Right lung (tissue), 5 donors: Measurements from ENCODE around the gene LEPROT. TPM values are rescaled to one million over a fixed set of nuclear protein-coding genes. Genes with fewer than 3 reads are reported as not detected.

Experiments used
- DNase-seq, 2 donors: peaks; one replicate each; pipeline ENCODE4 v3.0.0-alpha.2; 2013
- polyA plus RNA-seq, 5 donors: library from polyadenylated mRNA; unstranded; fragments of 120-200 nt; gene quantifications; one replicate each; pipeline versions ENCODE4 v1.2.1 to v1.2.3, GENCODE V29; 2013; ENCODE audit warnings: inconsistent platforms in 1 of 5, low replicate concordance in 1 of 5; ENCODE audit not compliant: insufficient read length in 5 of 5, insufficient read depth in 1 of 5

Gene LEPROT
- polyA plus RNA-seq, 5 donors: 97.9 to 138 (median 124) TPM

- no peak for DNase-seq
Measured at GRCh38 chr1:65409314-65409713, 11.2 kb upstream of the LEPROT start.

DNA sequence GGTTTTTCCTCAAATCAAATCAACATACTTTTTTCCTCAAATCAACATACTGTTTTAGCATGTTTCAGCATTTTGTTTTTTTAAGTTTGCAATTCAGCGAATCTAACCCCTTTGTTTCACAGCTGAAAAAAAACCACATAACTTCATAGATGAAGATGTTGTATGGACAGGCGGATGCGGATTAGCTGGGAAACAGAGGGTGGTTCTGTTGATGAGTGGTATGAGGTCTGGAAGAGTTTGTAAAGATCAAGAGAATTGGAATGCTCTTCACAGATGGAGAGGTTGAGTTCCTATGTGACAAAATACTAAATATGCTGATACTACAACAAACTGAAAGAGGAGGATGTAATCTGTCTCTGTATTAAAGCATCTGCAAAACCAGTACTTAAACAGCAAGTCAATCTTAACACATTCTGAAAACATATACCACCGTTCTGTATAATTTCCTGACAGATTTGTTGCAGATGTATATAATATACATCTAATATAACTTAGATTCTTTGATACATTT is 10.6 kb upstream of the LEPROT start:
- DNase-seq: no peak

DNA sequence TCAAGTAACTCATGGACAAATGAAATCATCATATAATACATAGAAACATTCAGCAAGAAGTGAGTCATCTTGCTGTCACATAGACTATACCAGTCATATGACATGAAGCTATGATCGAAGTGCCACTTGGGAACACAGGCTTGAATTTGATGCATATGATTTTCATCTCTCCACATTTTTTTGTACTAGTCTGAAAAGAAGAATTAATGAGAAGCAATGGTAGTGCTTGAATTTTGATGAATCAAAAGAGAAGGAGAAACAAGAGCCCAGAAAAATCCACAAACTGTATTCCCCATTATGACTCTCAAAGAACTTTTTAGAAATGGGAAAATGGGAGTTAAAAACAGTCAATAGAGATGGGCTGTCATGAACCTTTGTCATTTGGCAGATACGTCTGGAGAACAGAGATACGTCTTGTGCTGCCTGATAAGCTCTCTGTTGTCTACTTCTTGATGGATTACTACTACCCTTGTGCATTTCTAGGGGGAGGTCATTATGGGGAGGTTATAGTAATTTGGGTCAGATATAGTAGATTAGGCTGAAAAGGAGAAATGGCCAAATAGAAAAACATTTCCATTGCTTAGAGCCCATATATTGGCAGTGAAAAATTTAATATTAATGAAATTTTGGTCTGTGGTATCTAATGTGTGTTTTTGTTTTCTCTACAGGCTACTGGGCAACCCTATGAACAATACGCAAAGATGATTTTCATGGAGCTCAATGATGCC is 8.0 kb upstream of the LEPROT start:
- DNase-seq: no peak

DNA sequence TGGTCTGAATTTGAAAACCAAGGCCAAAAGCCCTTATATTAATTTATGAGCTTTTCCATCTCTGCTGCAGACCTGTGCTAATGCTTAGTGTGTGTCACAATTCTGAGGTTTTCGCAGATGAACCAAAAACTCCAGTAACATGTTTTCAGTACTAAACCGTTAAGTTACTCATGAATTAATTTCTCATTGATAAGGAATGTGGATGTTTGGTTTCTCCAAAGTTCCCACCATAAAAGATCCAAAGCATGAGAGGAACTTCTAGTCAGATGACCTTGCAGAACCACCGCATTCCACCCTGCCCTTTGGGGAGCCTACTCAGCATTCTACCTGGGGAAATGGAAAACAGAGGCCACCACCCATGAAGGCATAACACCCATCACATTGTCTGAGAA is 7.5 kb upstream of the LEPROT start:
- no peak for DNase-seq

DNA sequence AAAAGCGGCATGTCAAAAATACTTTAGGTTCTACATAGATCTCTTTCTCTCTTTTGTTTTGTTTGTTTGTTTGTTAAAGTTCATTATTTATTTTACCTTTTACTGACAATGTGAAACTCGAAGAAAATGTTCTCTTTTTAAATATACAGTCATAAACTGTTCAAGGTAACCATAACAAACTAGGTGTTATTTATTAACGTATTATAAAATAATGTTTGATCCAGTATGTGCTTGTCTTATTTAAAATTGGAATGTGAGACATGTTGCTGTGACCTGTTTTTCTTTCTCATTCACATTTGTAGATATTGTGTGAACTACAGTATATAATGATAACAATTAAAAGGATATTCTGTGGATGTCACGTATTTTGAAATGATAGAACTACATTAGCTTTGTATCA is 5.9 kb upstream of the LEPROT start:
- DNase-seq: no peak

DNA sequence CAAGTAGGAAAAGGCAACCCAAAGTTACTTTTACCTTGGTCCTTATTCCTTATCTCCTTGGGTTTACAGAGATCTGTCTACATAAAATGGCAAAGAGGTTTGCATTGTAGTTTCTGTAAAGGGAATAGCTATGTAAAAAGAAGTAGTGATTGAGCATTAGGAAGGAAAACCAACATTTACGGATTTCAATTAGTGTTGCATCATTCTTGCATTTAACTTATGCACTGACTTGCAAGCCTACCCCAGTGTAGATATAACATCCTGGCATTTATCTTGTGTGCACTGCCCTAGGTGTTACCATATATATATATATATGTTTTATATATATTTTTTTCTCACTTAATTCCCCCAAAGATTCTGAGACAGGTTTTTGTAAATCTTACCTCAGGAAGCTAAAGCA is 3.7 kb upstream of the LEPROT start:
- no peak for DNase-seq

DNA sequence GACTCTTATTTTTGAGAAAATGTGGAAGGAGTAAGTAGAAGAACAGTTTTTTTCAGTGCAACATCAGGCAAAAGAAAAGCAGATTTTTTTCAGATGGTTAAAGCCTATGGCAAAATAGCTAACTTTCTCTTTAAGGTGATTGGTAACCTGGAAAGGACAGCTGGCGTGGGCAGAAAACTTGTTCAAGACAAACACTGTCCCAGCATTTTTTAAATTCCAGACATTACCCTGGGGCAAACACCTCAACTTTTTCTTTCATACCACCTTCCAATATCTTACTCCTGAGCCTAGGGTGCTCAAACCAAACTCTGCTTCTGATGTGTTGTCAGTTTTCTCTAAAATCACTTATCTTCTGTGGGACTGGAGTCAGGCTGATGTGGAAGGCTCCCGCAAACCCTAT is 2.7 kb upstream of the LEPROT start:
- no peak for DNase-seq

DNA sequence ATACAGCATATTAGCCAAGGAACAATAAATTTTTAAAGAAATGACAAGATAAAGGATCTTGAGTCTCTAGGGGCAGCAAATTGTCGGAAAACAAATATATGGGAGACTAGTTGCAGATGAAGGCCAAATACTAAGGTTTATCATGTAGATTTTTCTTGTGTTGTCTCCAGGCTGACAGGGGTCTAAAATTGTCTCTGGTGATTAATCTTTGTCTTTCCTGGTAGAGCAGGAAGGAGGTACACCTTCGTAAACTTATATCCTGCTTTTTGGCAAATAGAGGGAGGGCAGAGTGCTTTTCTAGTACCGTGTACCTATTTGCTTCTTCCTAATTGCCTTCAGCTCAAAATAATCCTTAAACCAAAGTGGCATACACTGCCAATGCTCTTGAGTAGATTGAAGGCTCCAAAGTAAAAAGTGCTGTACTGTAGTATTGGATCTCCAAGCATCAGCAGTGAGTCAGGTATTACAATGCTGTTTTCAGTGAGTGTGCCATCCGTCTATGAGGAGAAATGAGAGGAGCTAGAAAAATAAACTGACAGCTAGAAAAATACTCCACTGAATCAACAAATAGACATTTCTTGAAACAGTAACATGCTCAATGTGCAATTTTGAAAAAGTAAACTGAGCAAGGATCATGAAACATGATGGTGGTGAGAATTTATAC is 1.8 kb upstream of the LEPROT start:
- DNase-seq: no peak

DNA sequence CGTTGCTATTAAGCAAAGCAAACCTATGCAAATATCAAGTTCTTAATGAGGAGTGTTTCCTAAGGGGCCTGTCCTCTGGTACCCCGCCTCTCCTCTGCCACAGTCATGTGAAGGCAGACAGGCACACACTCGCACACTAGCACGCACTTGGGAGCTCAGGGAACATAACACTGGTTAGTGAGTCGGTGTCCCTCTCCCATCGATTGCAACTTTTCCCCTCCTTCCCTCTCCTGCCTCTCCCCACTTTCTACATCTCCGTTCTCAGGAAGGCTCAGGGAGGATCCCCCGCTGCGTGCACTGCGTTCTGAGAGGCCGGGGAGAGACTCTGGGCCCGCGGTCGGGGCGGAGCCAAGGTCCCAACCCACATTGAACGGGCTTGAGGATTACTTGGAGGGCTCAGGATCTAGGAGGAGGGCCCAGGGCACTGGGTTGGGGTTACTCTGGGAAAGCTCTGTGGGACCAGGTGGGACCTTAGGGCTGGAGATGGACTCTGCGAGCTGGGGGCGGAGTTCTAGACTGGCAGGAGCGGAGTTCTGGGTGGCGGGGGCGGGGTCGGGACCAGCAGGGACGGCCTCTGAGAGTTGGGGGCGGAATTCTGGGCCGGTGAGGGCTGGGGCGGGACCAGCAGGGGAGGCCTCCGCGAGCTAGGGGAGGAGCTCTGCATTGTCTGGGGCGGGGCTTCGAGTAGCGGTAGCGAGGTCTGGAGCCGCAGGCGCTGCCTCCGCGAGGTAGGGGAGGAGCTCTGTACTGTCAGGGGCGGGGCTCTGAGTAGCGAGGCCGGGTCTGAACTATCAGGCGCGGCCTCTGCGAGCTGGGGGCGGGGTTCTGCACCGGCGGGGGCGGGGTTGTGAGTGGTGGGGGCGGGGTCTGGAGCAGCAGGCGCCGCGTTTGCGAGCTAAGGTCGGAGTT is 533 bp upstream of the LEPROT start:
- peak; percentile 98 for DNase-seq

DNA sequence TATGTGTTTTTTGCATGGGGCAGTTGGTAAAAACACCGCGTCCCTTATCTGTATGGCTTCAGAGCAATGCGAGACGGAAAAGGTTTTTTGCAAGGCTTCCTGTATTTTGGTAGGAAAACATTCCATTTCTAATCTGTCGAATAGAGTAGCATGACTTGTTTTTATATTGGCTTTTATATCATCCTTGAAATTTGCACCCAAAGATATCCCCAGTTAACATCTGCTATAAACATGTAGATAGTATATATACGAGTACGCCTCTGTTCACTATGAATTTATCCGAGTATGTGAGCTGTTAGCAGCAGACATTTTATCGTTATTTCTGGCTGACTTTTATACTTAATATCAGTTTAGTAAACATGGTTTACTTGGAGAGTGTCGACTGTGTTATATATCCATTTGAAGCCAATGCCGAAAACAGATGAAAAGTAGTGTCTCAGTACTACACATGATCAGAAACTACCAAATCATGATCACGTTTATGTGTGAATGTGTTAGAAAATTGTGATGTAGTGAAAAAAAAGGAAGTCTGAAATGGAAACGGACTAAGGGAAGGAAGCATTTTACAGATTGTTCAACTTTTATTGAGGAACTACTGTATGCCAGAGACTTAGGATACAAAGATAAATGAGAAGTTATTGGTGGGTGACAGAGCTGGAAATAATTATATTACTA is 1.0 kb downstream of the LEPROT start:
- DNase-seq: peak in 1 of 2 donors; percentile 46

GRCh38 chr1:65422241-65423203 is 2.1 kb downstream of the LEPROT start:
- DNase-seq: no peak

DNA sequence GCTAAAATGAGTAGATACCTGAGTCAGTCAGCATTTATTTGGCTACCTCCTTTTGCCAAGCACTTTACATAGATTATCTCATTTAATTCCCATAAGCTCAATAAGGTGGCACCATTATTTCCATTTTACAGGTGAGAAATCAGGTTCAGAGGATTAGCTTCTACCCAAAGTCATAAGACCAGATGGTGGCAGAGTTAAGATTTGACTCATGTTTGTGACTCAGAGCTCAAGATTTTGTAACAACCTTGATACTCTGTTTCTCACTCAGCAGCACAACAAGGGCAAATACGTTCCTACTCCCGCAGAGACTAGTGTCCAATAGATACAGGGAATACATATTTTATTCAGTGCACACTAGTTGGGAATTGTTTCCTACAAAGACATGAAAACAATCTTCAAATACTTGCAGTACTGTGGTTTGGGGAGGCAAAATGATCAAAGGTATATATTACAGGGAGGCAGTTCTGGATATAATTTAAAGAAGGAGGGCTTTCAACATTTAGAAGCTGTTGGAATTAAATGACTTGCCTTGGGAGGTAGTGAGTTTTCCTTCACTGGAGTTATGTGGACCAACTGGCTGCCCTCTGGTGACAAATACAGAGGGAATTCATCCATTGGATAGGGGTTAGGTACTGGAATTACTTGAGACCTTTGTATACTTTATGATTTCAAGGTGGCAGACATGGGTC is 3.6 kb downstream of the LEPROT start:
- DNase-seq: no peak

GRCh38 chr1:65424573-65424889 is 4.1 kb downstream of the LEPROT start:
- DNase-seq: no peak

- no peak for DNase-seq
Measured at GRCh38 chr1:65425006-65425405, 4.5 kb downstream of the LEPROT start.

GRCh38 chr1:65425697-65426096 is 5.2 kb downstream of the LEPROT start:
- DNase-seq: no peak

DNA sequence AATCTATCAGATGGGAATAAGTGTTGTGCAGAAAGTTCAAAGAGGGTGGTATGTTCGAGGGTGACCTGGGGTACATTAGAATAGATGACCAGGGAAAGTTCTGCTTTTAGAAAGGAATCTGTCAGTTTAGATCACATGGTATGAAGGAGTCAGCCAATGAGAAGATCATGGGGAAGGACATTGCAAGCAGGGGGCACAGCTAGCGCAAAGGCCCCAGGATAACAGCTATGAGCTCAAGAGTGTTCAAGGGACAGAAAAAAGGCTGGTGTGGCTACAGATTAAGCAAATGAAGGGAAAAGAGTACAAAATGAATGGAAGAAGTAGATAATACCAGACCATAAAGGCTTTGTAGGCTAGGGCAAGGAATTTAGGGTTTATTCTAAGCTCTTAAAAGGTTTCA is 8.6 kb downstream of the LEPROT start:
- no peak for DNase-seq

- DNase-seq: no peak
Measured at GRCh38 chr1:65429806-65430205, 9.3 kb downstream of the LEPROT start.

DNA sequence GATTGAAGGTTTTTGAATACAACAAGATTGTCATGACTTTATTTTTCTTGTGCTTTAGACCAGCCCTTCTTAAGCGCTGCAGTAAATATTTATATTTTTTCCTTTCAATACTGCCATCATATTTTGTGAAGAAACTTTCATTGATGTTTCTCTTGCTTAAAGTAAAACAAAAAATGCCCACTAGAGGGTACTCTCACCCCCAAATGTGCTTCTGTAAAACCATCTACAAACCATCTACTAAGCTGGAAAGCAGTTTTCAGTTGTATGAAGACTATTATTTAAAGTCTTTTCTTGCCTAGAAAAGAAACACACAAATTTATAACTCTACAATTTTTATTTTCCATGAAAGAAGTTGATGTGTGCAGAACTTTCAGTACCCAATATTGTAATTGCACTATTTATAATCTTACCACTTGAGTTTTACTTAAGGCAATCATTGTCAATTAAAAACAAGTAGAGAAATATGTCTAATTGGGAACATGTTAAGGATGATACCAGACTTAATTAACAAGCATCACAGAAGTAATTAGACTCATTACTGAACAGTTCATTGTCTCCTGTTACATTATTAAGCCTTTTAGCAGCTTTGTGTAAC is 10.7 kb downstream of the LEPROT start:
- DNase-seq: peak; percentile 24 to 31

DNA sequence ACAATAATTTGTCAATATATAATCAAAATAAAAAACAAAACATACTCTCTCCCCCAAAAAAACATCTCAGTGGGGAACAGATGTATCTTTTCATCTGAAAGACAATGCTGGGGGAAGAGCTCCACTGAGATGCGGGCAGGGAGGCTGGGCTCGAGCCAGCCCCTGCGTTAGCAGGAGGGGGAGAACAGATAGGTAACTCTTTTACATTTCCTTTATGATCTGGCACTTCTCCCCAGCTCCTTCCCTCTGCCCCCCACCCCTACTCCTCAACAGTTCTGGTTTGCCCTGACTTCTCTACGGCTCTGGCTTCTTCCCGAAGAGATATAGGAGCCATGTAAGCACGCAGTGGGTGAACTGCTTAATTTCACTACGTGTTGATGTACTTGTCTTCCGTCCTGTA is 12.4 kb downstream of the LEPROT start:
- no peak for DNase-seq

DNA sequence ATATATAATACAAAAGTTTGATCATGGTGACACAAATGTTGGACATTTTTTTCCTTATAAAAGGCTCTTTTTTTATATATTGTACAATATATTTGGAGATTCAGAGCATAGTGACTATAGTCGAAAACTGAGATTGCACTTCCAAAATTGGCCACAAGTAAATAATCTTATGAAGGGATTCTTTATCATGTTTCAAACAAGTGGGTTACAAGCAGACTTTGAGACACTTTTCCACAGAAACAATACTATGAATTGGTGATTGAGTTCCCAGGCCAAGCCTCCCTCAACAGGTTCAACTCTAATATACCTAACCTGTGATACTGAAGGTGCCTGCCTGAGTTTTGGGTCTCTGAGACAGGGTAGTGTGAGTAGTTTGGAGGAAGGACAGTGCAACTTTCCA is 13.8 kb downstream of the LEPROT start:
- no peak for DNase-seq
